ENCODE measurements around the gene PDZD4.

DNA sequence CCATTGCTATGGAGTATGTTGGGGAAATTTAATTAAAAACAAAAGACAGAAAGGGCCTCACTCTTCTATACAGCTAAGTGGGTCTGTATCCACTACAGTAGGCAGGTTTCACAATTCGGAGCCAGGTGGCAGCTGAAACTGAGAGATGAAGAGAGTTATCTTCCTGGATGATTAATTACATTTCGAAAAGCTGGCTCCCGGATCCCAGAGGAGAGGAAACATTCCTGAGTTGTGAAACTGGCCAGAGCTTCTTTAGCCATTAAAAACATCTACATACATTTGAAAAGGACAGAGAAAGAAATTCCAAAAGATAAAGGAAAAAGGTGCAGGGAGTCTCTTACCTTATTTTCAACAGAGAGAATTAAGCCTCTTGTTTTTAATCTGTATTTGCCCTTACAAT lies 15.5 kb upstream of the PDZD4 start:
- TF ChIP-seq EP300 (IDR thresholded peaks at IDR 0.05; ENCODE audit: borderline replicate concordance) = no peak
- TF ChIP-seq TCF12 (IDR thresholded peaks at IDR 0.05; ENCODE audit: low read depth) = no peak
- TF ChIP-seq, protein P1, sequence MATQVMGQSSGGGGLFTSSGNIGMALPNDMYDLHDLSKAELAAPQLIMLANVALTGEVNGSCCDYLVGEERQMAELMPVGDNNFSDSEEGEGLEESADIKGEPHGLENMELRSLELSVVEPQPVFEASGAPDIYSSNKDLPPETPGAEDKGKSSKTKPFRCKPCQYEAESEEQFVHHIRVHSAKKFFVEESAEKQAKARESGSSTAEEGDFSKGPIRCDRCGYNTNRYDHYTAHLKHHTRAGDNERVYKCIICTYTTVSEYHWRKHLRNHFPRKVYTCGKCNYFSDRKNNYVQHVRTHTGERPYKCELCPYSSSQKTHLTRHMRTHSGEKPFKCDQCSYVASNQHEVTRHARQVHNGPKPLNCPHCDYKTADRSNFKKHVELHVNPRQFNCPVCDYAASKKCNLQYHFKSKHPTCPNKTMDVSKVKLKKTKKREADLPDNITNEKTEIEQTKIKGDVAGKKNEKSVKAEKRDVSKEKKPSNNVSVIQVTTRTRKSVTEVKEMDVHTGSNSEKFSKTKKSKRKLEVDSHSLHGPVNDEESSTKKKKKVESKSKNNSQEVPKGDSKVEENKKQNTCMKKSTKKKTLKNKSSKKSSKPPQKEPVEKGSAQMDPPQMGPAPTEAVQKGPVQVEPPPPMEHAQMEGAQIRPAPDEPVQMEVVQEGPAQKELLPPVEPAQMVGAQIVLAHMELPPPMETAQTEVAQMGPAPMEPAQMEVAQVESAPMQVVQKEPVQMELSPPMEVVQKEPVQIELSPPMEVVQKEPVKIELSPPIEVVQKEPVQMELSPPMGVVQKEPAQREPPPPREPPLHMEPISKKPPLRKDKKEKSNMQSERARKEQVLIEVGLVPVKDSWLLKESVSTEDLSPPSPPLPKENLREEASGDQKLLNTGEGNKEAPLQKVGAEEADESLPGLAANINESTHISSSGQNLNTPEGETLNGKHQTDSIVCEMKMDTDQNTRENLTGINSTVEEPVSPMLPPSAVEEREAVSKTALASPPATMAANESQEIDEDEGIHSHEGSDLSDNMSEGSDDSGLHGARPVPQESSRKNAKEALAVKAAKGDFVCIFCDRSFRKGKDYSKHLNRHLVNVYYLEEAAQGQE (IDR thresholded peaks at IDR 0.05; ENCODE audit: low read depth) = no peak
- no peak for TF ChIP-seq CEBPB (IDR thresholded peaks at IDR 0.05)
- no peak for TF ChIP-seq NFIC (IDR thresholded peaks at IDR 0.05)
- TF ChIP-seq CREB1 (IDR thresholded peaks at IDR 0.05; ENCODE audit: low read depth) = no peak
- no peak for TF ChIP-seq TAF1 (IDR thresholded peaks at IDR 0.05; ENCODE audit: low read depth)
- TF ChIP-seq ZBTB7A (IDR thresholded peaks at IDR 0.05; ENCODE audit: low read depth) = no peak
- TF ChIP-seq RAD21 (IDR thresholded peaks at IDR 0.05; ENCODE audit: low read depth) = no peak
- no peak for TF ChIP-seq MAX (IDR thresholded peaks at IDR 0.05)
- TF ChIP-seq YY1 (IDR thresholded peaks at IDR 0.05; ENCODE audit: low read depth) = no peak
- TF ChIP-seq FOXM1 (IDR thresholded peaks at IDR 0.05; ENCODE audit: borderline replicate concordance, low read depth) = no peak

All from Ishikawa (cell line).